RPMI8226 (cell line): ENCODE results near the gene UBE2I.

ENCODE experiments used
- DNase-seq: peaks from one replicate; pipeline ENCODE4 v3.0.0-alpha.2; 2015

UBE2I gene

DNA sequence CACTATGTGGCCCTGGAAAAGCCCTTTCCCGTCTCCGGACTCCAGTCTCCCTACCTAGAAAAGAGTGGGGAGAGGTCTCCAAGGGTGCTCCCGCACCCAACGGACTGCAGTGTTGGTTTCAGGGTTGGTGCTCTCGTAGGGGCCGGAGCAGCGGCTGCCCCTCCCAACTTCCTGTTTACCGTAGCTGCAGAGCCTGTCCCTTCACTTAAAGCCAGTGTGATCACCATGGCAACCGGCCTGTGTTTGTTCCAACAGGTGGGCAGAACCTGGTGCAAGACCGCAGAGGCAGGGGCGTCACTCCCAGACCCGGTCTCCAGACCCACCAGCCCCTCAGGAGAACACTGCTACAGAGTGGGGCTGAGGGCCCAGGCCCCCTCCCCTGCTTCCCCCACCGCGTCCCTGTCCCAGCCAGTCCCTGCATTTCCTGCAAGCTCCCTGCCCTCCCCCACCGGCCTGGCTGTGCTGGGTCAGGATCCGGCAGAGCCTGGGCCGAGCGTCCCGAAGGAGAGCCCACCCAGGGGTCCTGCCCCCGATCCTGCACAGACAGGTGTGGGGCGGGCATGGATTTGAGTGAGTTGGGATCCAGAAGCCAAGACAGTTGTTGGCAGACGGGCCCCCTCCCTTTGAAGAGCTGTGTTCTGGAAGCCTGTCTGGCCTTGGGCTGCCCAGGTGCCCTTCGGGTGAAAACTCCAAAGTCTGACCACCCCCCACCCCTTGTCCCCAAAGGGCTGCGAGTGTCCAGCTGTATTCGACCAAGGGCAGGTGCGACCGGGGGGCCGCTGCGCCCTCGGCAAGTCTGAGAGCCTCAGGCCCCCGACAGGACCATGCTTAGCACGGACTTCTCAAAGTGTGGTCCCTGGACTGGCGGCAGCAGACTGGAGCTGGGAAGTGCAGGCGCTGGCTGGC lies 22.5 kb downstream of the UBE2I start:
- DNase-seq: peak; percentile 99

DNA sequence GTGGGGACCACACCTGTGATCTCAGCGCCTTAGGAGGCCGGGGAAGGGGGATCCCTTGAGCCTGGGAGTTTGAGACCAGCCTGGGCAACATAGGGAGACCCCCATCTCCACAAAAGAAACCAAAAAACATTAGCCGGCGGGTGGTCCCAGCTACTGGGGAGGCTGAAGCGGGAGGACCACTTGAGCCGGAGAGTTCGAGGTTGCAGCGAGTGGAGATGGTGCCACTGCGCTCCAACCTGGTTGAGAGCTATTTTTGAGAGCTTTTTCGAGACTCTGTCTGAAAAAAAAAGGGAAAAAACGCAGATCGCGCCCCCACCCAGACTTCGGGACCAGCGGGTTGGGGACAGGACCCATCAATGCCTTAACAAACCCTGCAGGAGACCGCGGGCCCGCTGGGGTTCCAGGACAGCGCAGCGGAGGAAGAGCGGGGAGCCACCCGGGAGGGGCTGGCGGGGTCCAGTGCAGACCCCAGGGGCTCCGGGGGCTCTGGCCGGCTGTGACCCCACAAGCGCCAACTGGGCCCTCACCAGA lies 23.2 kb downstream of the UBE2I start:
- peak; percentile 15 for DNase-seq

DNA sequence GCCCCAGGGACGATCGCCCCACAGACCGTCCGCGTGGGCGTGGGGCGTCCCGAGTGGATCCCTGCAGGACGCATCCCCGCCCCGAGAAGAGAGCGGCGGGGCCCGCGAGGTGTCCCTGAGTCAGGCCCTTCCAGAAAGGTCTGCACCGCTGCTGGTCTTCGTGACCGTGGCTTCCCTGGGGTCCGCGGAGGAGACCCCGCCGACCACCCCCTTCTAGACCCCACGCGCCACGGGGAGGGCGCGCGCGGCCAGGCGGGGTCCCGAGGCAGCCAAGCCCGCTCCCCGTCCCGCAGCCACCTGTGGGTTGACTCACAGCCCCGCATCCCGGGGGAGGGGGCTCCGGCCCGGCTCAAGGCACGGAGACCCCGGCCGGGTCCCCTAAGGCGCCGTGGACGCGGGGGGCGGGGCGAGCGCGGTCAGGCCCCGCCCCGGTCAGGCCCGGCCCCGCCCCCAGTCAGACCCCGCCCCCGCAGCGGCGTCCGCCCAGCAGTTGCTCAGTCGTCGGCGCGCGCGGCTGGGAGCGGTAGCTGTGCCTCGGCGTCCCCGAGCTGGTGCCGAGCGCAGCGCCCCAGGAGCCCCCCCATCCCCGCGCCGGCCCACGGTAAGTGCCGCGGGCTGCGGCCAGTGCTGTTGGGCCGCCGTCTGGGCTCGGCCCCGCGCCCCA lies 23.8 kb downstream of the UBE2I start, which contains the start of gene BAIAP3:
BAIAP3 (plus strand) TSS at position 497 of the 664 bp plus-strand sequence. CDS start 4,905 bp downstream, outside the sequence.
- DNase-seq: peak; percentile 62

DNA sequence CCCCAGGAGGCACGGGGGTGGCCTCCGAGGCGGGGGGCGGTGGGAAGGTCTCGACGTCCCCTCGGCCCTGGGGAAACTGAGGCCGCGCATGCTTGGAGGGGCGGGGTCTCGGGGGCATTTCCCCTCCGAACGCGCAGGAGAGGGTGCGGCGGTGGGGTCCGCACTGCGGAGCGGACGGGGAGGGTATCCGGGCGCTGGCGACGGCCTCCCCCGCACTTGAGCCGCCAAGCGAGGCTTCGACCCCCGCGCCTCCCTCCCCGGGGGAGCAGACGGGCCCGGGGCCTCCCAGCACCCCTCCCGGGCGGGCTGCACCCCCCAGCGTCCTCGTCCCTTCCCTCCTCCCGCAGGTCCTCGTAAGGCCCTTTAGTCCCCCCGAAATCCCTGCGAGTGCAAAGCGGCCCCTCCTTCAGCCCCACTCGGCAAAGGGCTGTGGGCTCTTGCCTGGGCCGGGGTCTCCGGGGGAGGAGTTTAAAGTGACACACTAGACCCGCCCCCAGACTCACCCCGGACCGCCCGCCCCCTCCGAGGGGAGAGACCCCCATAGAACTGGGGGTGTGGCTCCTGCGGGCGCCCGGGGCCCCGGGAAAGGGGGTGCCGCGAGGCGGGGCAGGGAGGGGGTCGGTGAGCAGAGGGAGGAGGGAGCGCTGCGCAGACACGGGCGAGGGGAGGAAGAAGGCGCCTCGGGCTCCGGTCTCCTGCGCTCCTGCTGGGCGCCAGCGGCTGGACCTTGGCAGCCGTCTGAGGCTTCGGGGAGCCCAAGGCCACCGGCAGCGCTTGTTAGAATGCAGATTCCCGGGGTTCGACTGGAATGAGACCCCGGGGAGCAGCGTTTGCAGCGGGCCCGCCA lies 24.6 kb downstream of the UBE2I start:
- peak; percentile 30 for DNase-seq

DNA sequence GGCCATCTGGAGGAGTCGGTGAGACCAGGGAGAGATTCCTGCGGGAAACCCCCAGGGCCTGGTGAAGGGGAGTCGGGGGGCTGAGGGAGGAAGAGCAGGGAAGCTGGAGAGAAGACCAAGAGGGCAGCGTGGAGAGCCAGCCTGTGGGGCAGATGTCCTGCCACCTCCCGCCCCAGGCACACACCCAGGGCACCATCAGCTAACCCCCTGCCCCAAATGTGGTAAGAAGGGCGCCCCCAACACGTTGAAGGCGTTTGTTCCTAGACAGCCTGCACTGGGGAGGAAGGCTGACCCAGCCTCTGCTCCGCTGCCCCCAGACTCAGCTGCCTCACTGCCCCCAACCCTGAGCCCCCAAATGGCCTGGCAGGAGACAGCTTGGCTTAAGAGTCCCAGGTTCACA lies 25.3 kb downstream of the UBE2I start:
- no peak for DNase-seq

DNA sequence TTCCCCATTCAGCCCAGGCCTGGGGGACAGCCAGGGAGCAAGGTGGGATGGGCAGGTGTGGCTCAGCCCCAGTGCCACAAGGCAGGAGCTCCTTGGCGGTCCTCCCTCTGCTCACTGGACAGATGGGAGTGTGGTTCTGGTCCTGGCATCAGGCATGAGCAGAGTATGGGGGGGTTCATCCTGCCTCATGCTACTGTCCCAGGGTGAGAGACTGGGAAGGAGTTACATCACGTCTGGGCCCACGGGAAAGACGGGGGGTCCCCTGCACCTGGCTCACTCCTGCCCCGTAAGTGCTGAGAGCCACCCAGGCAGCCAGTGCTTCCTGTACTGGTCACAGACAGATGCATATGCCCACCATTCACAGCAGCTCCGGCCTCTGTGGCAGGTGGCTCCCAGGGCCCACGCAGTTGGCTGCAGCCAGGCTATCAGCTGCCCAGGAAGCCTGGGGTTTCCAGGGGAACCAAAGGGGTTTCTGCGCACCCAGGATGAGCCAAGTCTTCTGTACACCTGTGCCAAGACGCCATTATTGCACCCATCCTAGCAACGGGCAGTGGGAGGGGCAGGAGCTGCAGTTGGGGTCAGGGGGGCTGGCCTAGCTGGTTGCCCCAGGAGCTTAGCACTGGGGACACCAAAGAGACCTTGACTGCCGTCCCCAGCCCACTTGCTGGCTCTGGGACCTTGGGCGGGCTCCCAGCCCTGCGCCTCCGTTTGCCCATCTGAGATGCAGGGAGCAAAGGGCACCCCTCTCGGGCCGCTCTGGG lies 26.0 kb downstream of the UBE2I start:
- peak; percentile 54 for DNase-seq

DNA sequence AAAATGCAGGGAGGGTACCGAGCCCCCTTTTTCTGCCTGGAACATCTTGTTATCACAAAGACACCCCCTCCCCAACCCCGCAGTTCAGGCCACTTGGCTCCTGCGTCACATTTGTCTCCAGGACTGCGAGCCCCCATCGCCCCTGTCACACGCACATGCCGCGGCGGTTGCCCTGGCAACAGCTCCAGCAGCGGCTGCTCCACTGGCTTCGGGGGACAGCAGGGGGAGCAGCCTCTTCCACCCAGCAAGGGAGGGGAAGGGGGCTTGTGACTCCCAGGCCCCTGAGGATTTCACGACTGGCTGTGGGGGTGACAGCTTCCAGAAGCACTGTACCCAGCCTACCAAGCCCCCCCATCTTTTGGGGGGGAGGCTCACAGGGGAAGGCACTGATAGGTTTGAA lies 26.6 kb downstream of the UBE2I start:
- DNase-seq: peak; percentile 30

DNA sequence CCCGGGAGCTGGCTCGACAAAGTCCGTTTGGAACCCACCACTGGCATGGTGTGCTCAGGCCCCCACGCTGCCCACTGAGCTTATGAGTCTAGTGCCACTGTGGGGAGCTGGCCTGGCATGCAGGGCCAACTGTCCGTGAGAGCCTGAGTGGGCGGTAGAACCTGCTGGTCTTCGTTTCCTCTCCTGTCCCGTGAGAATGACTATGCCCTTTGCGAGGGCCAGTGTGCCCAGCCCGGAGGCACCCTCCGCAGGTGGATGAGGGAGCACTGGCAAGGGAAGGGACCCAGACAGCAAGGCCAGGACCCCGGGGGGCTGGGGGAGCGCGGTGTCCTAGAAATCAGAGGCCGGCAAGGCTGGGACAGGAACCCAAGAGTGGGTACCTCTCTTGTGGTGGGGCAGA lies 27.2 kb downstream of the UBE2I start:
- no peak for DNase-seq

DNA sequence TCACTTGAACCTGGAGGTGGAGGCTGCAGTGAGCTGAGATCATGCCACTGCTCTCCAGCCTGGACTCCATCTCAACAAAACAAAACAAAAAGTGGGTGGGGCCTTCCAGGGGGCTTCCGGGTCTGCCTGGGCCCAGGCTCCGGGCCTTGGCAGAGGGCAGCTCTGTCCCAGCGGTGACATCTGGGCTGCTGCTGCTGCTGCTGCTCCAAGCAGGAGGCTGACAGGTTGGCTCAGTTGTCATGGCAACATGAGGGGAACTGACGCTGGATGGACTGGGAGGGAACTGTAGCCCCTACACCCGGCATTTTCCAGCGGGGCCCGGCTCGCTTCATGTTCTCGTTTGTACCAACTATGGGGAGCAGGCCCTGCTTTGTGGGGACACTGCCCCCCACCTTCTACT lies 28.1 kb downstream of the UBE2I start:
- no peak for DNase-seq

DNA sequence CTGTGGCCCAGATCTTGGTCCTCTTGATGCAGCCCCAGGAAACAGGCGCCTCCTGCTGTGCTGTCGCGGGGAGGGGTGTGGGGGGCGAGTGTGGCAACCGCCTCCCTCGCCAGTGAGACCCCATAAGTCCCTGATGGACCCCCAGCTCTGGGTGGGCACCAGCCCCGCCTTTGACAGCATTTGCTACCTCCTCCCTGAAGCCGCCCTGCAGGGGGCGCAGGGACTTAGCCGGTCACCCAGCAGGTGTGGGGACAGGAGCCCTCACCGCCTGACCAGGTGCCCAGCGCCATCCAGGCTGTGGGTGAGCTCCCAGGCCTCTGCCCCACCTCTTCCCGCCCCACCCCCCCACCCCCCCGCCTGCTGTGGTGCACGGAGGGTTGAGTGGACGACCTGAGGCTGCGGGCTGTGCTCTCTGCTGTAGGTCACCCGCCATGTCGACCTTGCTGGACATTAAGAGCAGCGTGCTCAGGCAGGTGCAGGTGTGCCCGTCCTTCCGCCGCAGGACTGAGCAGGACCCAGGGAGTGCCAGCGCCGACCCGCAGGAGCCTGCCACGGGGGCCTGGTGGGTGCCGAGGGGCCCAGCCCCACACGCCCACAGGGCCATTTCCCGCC lies 28.8 kb downstream of the UBE2I start:
- peak; percentile 73 for DNase-seq

DNA sequence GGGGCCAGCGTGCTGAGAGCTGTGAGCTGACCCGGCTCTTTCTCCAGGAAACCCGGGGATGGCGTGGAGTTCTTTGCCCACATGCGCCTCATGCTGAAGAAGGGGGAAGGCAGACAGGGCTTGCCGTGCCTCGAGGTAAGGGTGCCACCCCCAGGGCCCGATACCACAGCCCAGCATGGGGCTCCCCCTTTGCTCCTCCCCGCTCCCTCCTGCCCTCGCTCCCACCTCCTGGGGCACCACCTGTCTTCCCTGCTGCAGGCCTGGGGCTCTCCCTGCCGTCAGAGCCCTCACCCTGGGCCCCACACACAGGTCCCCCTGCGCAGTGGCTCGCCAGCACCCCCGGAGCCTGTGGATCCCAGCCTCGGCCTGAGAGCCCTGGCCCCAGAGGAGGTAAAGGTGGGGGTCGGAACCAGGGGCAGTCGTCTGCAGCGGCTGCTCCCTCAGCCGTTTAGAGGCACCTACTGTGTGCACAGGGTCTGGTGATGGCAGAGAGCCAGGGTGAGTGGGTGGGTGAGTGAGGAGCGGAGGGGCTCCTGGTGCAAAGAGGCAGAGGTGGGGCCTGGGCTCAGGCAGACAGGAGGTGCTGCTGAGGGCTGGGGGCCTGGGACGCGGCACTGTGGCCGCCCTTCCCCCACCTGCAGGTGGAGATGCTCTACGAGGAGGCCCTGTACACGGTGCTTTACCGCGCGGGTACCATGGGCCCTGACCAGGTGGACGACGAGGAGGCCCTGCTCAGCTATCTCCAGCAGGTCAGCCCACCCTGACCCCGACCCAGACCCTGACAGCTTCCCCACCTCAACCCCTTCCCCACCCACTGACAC lies 29.6 kb downstream of the UBE2I start:
- DNase-seq: peak; percentile 21

DNA sequence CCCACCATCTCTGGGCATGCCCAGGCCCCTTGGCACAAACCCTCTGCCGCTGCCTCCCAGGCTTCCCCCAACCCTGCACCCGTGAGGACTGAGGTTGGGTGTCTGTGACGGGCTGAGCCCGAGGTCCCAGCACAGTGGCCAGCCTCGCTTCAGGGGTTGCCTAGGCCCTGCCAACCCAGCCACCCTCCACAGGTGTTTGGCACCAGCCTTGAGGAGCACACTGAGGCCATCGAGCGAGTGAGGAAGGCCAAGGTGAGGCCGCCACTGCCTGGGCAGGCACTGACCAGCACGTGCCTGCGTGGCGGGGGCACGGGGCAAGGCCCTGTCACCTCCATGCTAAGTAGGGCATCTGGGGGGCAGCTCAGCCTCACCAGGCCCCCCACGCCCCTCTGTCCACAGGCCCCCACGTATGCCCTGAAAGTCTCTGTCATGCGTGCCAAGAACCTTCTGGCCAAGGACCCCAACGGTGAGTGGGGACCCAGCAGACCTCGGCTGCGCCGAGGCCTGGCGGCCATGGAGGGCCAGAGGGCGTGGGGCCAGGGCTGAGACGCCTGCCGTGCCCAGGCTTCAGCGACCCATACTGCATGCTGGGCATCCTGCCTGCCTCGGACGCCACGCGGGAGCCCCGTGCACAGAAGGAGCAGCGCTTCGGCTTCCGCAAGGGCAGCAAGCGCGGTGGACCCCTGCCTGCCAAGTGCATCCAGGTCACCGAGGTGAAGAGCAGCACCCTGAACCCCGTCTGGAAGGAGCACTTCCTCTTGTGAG lies 31.5 kb downstream of the UBE2I start:
- no peak for DNase-seq

DNA sequence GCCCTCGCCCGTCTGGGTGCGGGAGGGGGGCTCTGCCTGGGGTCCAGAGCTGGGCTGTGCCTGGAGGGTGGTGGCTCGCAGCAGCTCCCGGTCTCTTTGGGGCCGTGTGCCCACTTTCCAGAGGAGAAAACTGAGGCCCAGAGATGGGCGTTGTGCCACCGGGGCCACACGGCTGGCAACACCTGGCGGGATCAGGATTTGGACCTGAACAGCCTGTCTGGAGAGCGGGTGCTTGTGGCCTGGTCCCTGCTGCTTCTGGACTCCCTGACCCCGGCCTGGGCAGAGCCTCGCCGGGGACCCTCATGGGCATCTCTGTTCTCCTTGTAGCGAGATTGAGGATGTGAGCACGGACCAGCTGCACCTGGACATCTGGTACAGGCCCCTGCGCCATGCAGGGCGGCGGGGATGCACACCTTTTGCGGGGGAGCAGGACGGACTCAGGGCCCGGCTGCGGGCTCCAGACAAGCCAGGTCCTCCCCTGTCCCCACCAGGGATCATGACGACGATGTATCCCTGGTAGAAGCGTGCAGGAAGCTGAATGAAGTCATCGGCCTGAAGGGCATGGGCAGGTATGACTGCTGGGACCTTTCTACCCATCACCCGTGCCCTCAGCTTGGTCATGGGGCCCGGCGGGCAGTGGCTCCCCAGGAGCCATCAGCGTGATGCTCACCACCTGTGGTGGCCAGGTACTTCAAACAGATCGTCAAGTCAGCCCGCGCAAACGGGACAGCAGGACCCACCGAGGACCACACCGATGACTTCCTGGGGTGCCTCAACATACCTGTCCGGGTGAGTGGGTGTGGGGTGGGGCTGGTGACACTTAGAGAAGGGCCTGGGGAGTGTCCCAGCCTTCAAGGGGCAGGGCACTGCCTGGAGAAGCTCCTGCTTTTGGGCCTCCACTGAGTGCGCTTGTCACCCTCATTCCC lies 32.3 kb downstream of the UBE2I start:
- DNase-seq: no peak

DNA sequence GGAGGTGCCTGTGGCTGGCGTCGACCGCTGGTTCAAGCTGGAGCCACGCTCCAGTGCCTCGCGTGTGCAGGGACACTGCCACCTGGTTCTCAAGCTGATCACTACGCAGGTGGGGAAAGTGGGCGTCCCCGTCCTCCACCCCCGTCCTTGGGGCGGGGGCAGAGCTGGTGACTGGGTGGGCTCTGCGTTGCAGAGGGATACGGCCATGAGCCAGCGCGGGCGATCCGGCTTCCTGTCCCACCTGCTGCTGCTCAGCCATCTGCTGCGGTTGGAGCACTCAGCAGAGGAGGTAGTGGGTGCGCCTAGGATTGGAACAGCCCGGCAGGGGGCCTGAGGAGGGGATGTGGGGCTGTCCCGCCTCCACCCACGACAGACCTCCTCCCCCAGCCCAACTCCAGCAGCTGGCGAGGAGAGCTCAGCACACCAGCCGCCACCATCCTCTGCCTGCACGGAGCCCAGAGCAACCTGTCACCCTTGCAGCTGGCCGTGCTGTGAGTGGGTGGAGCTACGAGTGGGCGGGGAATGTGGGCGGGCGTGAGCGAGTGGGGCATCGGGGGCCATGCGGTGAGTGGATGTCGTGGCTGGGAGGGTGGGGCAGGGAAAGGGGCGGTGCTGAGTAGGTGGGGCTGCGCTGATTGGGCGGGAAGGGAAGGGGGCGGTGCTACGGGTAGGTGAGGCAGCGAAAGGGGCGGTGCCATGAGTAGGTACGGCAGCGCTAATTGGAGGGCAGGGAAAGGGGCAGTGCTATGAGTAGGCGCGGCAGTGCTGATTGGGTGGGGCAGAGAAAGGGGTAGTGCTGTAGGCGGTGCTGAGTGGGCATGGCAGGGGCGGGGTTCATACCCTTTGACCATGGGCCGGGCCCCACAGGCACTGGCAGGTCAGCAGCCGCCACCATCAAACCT lies 33.3 kb downstream of the UBE2I start:
- peak; percentile 100 for DNase-seq

DNA sequence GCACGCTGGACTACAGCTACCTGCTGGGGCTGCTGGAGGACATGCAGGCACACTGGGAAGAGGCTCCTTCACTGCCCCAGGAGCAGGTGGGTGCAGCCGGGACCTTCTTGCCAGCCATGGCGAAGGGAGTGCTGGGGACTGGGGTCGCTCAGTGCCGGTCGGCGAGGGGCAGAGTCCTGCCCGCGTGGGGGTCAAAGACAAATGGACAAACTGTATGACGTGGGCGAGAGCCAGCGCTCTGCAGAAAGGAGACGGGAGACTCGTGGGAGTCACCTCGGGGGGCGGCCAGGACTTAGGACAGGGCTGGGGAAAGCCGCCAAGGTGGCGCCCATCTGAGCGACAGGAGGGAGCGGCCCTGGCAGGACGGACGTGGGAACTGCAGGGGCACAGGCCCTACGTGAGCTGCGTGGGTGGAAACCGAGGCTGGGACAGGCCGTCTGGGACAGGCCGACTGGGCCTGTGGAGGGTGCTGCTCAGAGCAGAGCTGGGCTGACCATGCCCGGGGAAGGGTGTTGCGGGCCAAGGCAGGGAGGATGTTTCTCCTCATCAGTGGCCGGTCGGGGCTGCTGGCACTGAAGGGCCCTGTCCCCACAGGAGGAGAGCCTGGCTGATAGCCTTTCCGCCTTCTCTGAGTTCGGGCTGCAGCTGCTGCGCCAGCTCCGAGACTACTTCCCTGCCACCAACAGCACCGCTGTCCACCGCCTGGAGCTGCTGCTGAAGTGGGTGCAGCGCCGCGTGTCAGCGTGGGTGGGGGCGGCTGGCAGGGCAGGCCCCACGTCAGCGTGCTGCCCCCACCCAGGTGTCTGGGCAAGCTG lies 34.2 kb downstream of the UBE2I start:
- DNase-seq: peak; percentile 28

DNA sequence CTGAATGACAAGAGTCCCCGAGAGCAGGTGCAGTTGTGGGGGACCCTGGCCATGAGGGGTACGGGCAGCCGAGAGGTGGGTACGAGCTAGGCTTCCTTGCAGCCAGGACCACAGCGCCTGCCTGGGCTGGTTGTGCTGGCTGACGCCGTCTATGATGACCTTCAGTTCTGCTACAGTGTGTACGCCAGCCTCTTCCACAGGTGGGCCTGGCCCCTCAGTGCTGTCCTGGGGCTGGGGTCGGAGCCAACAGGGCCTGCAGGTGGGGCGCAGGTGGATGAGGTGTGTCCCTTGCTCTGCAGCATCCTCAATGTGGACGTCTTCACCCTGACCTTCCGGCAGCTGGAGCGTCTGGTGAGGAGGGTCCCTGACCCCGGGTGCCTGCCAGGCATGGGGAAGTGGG lies 35.1 kb downstream of the UBE2I start:
- no peak for DNase-seq

DNA sequence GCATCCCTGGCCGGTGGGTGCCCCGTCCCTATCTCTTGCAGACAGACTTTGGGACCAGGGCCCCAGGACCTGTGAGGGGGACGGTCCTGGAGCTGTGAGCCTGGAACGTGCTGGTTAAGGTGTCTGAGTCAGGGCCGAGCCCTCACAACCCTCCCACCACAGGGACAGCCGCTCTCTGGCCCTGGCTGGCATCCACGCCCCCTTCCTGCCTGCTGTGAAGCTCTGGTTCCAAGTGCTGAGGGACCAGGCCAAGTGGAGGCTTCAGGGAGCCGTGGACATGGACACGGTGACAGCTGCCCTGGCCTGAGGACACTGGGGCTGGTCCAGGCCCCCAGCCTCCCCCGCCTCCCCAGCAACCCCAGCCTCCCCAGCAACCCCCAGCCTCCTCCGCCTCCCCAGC lies 35.7 kb downstream of the UBE2I start:
- DNase-seq: no peak
